ENCODE measurements around the gene ERCC2. TPM values are rescaled to one million over a fixed set of nuclear protein-coding genes. Genes with fewer than 3 reads are reported as not detected.
"Not testable (repeated sequence)": the region's sequence is repeated elsewhere in the genome, so short reads cannot be mapped to it uniquely, and the experiment has no call there.

Gene ERCC2
- 26.1 TPM for total RNA-seq

GRCh38 chr19:45370410-45371204 is at the start of gene ERCC2:
TSS of gene ERCC2 (minus strand) at chr19:45370573. CDS start at chr19:45370540, 33 bp downstream.
- peak; percentile 100 for DNase-seq (ENCODE audit: low spot score)

- no peak for DNase-seq (ENCODE audit: low spot score)
Observed at GRCh38 chr19:45419895-45420294, 49.5 kb upstream of the ERCC2 start.

GRCh38 chr19:45419396-45419795 is 49.0 kb upstream of the ERCC2 start:
- no peak for DNase-seq (ENCODE audit: low spot score)

GRCh38 chr19:45418802-45419201 is 48.4 kb upstream of the ERCC2 start:
- DNase-seq (ENCODE audit: low spot score): no peak

GRCh38 chr19:45417151-45417550 is 46.8 kb upstream of the ERCC2 start:
- DNase-seq (ENCODE audit: low spot score): no peak

GRCh38 chr19:45414468-45414867 is 44.1 kb upstream of the ERCC2 start:
- no peak for DNase-seq (ENCODE audit: low spot score)

GRCh38 chr19:45413497-45413896 is 43.1 kb upstream of the ERCC2 start:
- no peak for DNase-seq (ENCODE audit: low spot score)

GRCh38 chr19:45410330-45410729 is 40.0 kb upstream of the ERCC2 start:
- not testable (repeated sequence) for DNase-seq (ENCODE audit: low spot score)

- no peak for DNase-seq (ENCODE audit: low spot score)
Observed at GRCh38 chr19:45409557-45409920, 39.2 kb upstream of the ERCC2 start.

GRCh38 chr19:45408830-45409556 is 38.6 kb upstream of the ERCC2 start:
- DNase-seq (ENCODE audit: low spot score): no peak

- no peak for DNase-seq (ENCODE audit: low spot score)
Observed at GRCh38 chr19:45408121-45408520, 37.7 kb upstream of the ERCC2 start.

- not testable (repeated sequence) for DNase-seq (ENCODE audit: low spot score)
Observed at GRCh38 chr19:45407585-45407984, 37.2 kb upstream of the ERCC2 start.

- DNase-seq (ENCODE audit: low spot score): no peak
Observed at GRCh38 chr19:45407091-45407375, 36.7 kb upstream of the ERCC2 start.

GRCh38 chr19:45406226-45407090 is 36.1 kb upstream of the ERCC2 start, which contains the start of gene POLR1G:
TSS of gene POLR1G (plus strand) at chr19:45406644. CDS start at chr19:45406697, 53 bp downstream.
- peak; percentile 81 for DNase-seq (ENCODE audit: low spot score)

- DNase-seq (ENCODE audit: low spot score): peak; percentile 90
Observed at GRCh38 chr19:45405435-45406225, 35.3 kb upstream of the ERCC2 start.

- peak; percentile 93 for DNase-seq (ENCODE audit: low spot score)
Observed at GRCh38 chr19:45404557-45405434, 34.4 kb upstream of the ERCC2 start, which contains the start of gene PPP1R13L. TSS of gene PPP1R13L (minus strand) at chr19:45405069. CDS start at chr19:45398318, 6,751 bp downstream.

GRCh38 chr19:45403781-45404556 is 33.6 kb upstream of the ERCC2 start:
- DNase-seq (ENCODE audit: low spot score): peak; percentile 85

- DNase-seq (ENCODE audit: low spot score): no peak
Observed at GRCh38 chr19:45403272-45403671, 32.9 kb upstream of the ERCC2 start.

GRCh38 chr19:45402298-45403061 is 32.1 kb upstream of the ERCC2 start:
- DNase-seq (ENCODE audit: low spot score): peak; percentile 68

Measured in ureter (tissue), 1 donor.